Activated CD8-positive, alpha-beta memory T cell treated with anti-CD3 and anti-CD28 coated beads for 24 hours (primary cell): ENCODE results near the gene CD19.
"Not testable (repeated sequence)": the region's sequence is repeated elsewhere in the genome, so short reads cannot be mapped to it uniquely, and the experiment has no call there.

ENCODE experiments used
- DNase-seq: peaks from one replicate; pipeline ENCODE4 v3.0.0-alpha.2; 2020

CD19 gene

DNA sequence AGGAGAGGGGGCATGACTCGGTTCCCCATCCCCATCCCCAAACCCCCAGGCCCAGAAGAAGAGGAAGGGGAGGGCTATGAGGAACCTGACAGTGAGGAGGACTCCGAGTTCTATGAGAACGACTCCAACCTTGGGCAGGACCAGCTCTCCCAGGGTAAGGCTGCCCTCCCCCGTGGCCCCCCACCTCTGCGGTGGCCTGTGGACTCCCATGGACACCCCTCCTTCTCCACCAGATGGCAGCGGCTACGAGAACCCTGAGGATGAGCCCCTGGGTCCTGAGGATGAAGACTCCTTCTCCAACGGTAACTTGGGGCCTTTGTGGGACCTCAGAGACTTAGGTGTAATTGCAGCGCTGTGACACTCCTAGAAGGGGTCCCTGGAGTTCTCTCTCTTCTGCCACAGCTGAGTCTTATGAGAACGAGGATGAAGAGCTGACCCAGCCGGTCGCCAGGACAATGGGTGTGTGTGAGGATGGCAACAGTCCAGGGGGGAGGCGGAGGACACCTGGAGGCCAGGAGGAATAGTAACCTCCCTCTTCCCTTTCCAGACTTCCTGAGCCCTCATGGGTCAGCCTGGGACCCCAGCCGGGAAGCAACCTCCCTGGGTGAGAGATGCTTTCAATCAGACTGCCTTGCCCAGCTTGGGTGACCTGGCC lies 5.6 kb downstream of the CD19 start:
- no peak for DNase-seq

GRCh38 chr16:28938721-28939120 lies 7.0 kb downstream of the CD19 start:
- no peak for DNase-seq

DNA sequence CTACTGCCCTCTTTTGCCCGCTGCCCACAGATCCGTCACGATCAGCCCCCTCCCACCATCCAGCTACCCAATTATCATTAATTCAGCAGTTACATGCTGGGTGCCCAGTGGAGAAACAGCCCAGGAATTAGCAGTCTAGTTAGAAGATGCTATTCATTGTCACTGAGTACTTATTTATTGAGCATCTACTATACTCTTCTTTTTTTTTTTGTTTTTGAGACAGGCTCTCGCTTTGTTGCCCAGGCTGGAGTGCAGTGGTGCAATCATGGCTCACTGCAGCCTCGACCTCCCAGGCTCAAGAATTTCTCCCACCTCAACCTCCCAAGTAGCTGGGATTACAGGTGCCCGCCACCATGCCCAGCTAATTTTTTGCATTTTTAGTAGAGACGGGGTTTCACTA lies 8.1 kb downstream of the CD19 start:
- DNase-seq: not testable (repeated sequence)

DNA sequence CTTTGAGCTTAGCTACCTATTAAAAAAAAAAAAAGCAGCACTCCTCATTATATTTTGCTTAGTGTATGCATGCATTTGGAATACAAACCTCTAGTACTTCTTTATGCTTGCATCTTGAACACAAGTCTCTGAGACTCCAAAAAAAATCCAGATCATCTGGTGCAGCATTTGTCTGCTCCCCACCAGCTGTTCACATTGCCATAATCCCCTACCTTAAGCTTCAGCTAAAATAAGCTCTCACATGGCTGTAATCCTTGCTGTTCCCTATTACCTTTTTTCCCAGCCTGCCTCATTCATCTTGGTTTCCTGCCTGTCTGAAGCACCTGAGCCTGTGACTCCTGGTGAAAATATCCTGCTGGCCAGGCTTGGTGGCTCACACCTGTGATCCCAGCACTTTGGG lies 11.5 kb downstream of the CD19 start:
- DNase-seq: no peak

DNA sequence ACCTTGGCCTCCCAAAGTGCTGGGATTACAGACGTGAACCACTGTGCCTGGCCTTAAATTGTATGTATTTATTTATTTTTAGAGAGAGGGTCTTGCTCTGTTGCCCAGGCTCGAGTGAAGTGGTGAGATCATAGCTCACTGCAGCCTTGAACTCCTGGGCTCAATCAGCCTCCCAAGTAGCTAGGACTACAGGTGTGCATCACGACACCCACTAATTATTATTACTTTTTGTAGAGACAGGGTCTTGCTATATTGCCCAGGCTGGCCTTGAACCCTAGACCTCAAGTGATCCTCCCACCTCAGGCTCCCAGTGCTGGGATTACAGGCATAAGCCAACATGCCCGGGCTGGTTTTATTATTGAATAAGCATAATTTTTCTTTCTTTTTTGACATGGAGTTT lies 14.9 kb downstream of the CD19 start:
- DNase-seq: no peak

DNA sequence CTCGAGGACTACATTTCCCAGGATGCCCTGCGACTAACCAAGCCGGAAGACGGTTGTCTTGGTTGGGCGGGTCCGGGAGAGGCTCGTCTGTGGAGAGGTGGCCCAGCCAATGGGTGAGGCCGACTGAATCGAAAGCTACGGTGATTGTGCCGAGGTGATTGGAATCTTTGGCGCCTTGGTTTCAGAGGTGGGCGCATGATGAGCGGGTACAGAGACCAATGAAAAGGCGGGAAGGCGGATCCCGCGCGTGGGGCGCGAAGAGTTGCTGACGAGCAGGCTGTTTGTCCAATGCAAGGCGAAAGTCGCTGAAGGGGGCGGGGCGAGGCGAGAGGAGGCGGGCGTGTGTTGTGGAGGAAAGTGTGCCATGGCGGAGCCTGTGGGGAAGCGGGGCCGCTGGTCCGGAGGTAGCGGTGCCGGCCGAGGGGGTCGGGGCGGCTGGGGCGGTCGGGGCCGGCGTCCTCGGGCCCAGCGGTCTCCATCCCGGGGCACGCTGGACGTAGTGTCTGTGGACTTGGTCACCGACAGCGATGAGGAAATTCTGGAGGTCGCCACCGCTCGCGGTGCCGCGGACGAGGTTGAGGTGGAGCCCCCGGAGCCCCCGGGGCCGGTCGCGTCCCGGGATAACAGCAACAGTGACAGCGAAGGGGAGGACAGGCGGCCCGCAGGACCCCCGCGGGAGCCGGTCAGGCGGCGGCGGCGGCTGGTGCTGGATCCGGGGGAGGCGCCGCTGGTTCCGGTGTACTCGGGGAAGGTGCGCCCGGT lies 19.1 kb downstream of the CD19 start, which contains the start of gene NFATC2IP:
Gene NFATC2IP, plus strand, starts transcription at position 290 of the 762 bp plus-strand sequence. Its CDS starts 75 bp downstream, at position 365.
- DNase-seq: peak; percentile 100

- no peak for DNase-seq
These were observed 19.7 kb downstream of the CD19 start for GRCh38 chr16:28951410-28951943.

DNA sequence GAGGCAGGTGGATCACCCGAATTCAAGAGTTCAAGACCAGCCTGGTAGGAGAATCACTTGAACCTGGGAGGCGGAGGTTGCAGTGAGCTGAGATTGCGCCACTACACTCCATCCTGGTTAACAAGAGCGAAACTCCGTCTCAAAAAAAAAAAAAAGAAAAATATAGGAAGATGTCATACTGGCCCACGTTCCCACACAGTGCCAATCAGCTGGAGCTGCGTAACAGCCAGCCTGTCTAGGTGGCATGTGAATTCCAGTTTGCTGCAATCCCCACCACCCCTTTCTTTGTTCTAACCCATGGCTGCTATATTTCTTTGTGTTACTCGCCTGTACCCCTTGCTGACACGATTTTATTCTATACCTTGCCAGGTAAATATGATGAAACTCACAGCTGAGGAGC lies 26.4 kb downstream of the CD19 start:
- DNase-seq: no peak

- DNase-seq: no peak
These were observed 27.1 kb downstream of the CD19 start for GRCh38 chr16:28958836-28959235.

GRCh38 chr16:28964072-28964471 lies 32.3 kb downstream of the CD19 start:
- no peak for DNase-seq

DNA sequence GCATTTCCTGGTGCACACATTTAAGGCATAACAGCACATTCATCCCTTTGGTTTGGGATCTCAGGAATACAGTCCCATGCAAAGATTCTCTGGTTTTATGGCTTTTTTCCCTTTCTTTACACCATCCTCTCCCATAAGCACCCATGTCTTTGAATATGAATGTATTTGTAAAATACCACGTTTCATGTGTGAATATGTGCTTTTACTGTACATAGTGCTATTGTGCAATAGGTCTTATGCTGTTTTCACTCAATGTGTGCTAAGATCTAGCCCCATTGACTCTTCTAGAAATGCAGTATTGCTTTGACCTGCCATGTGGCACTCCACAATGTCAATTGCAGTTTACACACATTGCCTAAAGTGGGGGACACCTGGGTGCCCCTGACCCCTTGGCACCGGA lies 32.7 kb downstream of the CD19 start:
- no peak for DNase-seq

DNA sequence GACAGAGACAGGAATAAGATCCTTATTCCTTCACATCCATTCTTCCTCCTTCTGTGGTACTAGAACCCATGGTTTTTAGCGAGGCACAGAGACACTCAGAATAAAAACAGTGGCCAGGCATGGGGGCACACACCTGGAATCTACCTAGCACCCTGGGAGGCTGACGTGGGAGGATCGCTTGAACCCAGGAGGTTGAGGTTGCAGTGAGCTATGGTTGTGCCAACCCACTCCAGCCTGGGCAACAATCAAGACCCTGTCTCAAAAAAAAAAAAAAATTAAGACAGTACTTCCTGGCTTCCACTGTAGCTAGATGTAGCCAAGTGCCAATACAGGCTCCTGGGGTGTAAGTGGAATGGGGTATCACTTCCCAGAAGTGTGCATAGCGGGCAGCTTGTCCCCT lies 35.4 kb downstream of the CD19 start:
- no peak for DNase-seq

DNA sequence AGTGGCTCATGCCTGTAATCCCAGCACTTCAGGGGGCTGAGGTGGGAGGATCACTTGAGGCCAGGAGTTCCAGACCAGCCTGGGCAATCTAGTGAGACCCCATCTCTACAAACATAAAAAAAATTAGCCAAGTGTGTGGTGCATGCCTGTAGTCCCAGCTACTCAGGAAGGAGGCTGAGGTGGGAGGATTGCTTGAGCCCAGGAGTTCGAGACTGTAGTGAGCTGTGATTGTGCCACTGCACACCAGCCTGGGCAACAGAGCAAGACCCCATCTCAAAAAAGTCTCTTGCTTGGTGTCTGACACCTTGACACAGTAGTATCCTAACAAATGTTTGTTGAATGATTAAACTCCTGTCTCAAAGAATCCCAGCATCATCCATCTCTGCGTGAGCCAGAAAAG lies 37.9 kb downstream of the CD19 start:
- not testable (repeated sequence) for DNase-seq

- DNase-seq: peak; percentile 74
These were observed 42.3 kb downstream of the CD19 start for GRCh38 chr16:28974007-28974436.

- DNase-seq: peak; percentile 95
These were observed 42.8 kb downstream of the CD19 start, which contains the start of gene SPNS1 for GRCh38 chr16:28974437-28975157. Gene SPNS1 (plus strand): TSS chr16:28974778. CDS start chr16:28975152, 374 bp downstream.

DNA sequence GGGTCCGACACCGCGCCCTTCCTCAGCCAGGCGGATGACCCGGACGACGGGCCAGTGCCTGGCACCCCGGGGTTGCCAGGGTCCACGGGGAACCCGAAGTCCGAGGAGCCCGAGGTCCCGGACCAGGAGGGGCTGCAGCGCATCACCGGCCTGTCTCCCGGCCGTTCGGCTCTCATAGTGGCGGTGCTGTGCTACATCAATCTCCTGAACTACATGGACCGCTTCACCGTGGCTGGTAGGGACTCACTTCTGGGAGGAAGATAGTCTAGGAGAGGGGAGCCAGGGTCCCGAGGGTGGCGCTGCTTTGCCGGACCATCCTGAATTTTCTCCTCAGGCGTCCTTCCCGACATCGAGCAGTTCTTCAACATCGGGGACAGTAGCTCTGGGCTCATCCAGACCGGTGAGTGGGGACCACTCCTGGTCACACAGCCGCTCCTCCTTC lies 43.4 kb downstream of the CD19 start:
- no peak for DNase-seq

DNA sequence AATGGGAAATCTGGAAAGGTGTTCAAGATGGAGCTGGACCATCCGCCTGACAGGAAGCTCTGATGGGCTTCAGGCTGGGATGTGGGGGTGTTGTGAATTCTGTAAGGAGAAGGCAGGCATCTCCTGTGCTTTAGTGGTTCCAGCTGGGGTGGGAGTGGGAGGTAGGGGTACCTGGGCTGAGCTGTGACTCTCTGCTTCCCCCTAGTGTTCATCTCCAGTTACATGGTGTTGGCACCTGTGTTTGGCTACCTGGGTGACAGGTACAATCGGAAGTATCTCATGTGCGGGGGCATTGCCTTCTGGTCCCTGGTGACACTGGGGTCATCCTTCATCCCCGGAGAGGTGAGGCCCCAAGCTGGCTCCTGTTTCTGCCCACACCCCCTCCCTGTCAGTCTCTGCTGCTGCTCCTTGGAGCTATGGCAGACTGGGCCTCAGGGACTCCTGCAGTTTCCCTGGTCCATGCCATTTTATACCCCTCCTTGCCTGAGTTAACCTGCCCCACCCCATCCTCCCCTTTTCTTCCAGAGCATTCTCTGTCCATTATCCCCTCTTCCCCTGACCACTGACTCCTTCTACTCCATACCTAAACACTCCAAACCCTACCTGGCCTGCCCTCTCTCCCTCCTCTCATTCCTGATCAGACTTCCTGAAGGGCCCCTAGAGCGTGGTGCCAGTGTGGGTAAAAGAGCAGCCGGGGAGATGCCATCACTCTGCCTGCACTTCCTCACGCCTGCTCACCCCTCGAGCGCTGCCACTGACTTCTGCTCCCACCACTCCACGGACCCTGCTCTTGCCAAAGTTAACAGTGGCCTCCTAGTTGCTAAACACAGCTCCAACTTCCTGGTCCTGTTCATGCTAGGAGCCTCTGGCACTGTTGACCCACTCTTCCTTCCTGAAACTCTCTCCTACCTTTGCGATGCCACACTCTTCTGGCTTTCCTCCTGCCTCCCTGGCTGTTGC lies 46.2 kb downstream of the CD19 start:
- DNase-seq: no peak

DNA sequence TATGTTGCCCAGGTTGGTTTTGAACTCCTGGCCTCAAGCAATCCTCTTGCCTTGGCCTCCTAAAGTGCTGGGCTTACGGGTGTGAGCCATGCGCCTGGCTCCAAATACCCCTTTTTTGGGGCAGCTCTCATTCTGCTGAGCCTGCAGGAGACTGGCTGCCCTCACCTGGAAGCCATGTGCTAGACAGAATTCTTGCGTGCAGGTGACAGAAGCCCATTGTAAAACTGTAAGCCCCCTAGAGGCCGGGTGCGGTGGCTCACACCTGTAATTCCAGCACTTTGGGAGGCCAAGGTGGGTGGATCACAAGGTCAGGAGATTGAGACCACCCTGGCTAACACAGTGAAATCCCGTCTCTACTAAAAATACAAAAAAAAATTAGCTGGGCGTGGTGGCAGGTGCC lies 48.6 kb downstream of the CD19 start:
- not testable (repeated sequence) for DNase-seq

GRCh38 chr16:28980929-28981328 lies 49.2 kb downstream of the CD19 start:
- no peak for DNase-seq

- DNase-seq: peak; percentile 83
These were observed 49.7 kb downstream of the CD19 start for GRCh38 chr16:28981517-28981916.

- no peak for DNase-seq
These were observed 50.6 kb downstream of the CD19 start for GRCh38 chr16:28982418-28982817.

- DNase-seq: no peak
These were observed 51.2 kb downstream of the CD19 start for GRCh38 chr16:28982949-28983348.
